ENCODE measurements around the gene TEX29. TPM values are rescaled to one million over a fixed set of nuclear protein-coding genes. Genes with fewer than 3 reads are reported as not detected.

The TEX29 gene
- total and polyA plus RNA-seq, 2 donors (not counting 1 experiment from before 2014, with no cell fraction given), result 0.66 to 0.86 TPM

DNA sequence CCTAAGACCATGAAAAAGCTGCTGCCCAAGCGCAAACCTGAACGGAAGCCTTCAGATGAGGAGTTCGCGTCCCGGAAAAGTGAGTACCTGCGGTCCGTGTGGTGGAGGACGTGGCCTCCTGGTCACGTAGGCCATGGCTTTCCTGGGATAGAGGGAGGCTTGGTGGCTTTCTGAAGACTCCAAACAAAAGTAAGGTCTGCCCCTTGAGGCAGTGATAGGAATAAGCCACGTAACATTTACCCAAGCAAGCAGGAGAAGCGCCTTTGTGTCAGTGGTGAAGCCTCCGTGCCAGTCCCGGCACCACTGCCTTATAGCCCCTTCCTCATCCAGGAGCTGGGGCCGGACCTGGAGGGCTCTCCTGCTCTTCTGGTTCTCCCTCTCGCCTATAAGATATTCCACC lies 34.3 kb upstream of the TEX29 start:
- H3K27me3 ChIP-seq (replicated peaks in 1 of 4; ENCODE audit: control extremely low read depth in 1 of 4, control insufficient read depth in 3 of 4, insufficient read depth in 4 of 4, low read length in 3 of 4), result no peaks in the 10 kb centered on the region
- ATAC-seq (ENCODE audit: low read depth) (no peak), DNase-seq (no peak)
- CTCF ChIA-PET, result no interaction called here
- H3K27ac ChIP-seq (ENCODE audit: low read length in 2 of 2), result no peak overlapping the region
- no peak for TF ChIP-seq EZH2 (IDR thresholded peaks at IDR 0.05; ENCODE audit: borderline replicate concordance, insufficient read depth, low read depth, low read length, poor library complexity, severe bottlenecking)
- TF ChIP-seq, protein P1, sequence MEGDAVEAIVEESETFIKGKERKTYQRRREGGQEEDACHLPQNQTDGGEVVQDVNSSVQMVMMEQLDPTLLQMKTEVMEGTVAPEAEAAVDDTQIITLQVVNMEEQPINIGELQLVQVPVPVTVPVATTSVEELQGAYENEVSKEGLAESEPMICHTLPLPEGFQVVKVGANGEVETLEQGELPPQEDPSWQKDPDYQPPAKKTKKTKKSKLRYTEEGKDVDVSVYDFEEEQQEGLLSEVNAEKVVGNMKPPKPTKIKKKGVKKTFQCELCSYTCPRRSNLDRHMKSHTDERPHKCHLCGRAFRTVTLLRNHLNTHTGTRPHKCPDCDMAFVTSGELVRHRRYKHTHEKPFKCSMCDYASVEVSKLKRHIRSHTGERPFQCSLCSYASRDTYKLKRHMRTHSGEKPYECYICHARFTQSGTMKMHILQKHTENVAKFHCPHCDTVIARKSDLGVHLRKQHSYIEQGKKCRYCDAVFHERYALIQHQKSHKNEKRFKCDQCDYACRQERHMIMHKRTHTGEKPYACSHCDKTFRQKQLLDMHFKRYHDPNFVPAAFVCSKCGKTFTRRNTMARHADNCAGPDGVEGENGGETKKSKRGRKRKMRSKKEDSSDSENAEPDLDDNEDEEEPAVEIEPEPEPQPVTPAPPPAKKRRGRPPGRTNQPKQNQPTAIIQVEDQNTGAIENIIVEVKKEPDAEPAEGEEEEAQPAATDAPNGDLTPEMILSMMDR (IDR thresholded peaks at IDR 0.05), result no peak
- POLR2A ChIA-PET, result no interaction called here
- H3K79me2 ChIP-seq (ENCODE audit: control insufficient read depth, insufficient read depth, low read length), result no peaks in the 10 kb centered on the region
- H3K4me1 ChIP-seq (ENCODE audit: control insufficient read depth in 2 of 2, insufficient read depth in 2 of 2, low read length in 2 of 2), result no peaks in the 10 kb centered on the region
- H3K9ac ChIP-seq (ENCODE audit: low read length), result no peak overlapping the region
- Mint-ChIP-seq H3K27ac (no peak overlapping the region), H3K4me3 (no peak overlapping the region), H3K27me3 (no peaks in the 10 kb centered on the region), H3K4me1 (no peaks in the 10 kb centered on the region), H3K9me3 (ENCODE audit: insufficient read depth) (no peaks in the 10 kb centered on the region)
- peaks cover 16 to 92% of the 10 kb centered on the region in 2 experiments for H3K36me3 ChIP-seq (replicated peaks in 1 of 2; ENCODE audit: control extremely low read depth in 1 of 2, control insufficient read depth in 1 of 2, extremely low read depth in 1 of 2, insufficient read depth in 2 of 2, low read length in 1 of 2)
- intact Hi-C loops (cut with micrococcal nuclease), result no loop called here
- H3K4me3 ChIP-seq (ENCODE audit: control extremely low read depth in 1 of 5, extremely low read depth in 1 of 5, insufficient read depth in 1 of 5, low read depth in 2 of 5, low read length in 4 of 5), result no peak overlapping the region
- H2AFZ ChIP-seq (ENCODE audit: insufficient read depth, low read depth, low read length, poor library complexity, severe bottlenecking), result no peak overlapping the region
- WGBS (ENCODE audit: insufficient coverage), result 91% methylated on average over 15 of the region's 15 CpGs
- H3K9me3 ChIP-seq (ENCODE audit: control extremely low read depth in 1 of 3, control insufficient read depth in 2 of 3, insufficient read depth in 1 of 3, low read length in 2 of 3), result no peaks in the 10 kb centered on the region
- peaks cover 23% of the 10 kb centered on the region for H4K20me1 ChIP-seq (ENCODE audit: control insufficient read depth, insufficient read depth, low read length, poor library complexity, severe bottlenecking)
- H3K4me2 ChIP-seq (replicated peaks; ENCODE audit: low read depth, low read length, poor library complexity, severe bottlenecking), result no peak overlapping the region

DNA sequence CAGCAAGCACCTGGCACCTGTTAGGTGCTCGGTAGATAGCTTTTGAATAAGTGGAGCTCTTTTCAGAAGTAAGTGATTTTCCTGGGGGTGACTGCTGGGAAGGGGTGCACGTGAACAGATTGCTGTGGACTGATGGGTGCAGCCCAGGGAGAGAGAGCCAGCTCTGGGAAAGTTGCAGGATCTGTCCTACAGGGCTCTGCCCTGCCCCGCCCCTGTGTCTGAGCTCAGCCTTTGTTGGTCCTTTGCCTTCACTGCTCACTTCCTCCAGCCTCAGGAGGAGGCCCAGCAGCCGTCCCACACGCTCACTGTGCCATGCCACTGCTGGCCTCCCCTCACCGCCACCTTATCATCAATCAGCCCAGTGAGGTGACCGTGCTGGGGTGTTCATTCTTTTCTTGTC lies 33.7 kb upstream of the TEX29 start:
- Histone ChIP-seq H3K27me3 (replicated peaks in 1 of 4; ENCODE audit: control extremely low read depth in 1 of 4, control insufficient read depth in 3 of 4, insufficient read depth in 4 of 4, low read length in 3 of 4) (no peaks in the 10 kb centered on the region), H3K4me1 (ENCODE audit: control insufficient read depth in 2 of 2, insufficient read depth in 2 of 2, low read length in 2 of 2) (no peaks in the 10 kb centered on the region), H4K20me1 (ENCODE audit: control insufficient read depth, insufficient read depth, low read length, poor library complexity, severe bottlenecking) (peaks cover 23% of the 10 kb centered on the region), H3K4me3 (ENCODE audit: control extremely low read depth in 1 of 5, extremely low read depth in 1 of 5, insufficient read depth in 1 of 5, low read depth in 2 of 5, low read length in 4 of 5) (no peak overlapping the region), H3K36me3 (replicated peaks in 1 of 2; ENCODE audit: control extremely low read depth in 1 of 2, control insufficient read depth in 1 of 2, extremely low read depth in 1 of 2, insufficient read depth in 2 of 2, low read length in 1 of 2) (peaks cover 12 to 92% of the 10 kb centered on the region in 2 experiments), H3K79me2 (ENCODE audit: control insufficient read depth, insufficient read depth, low read length) (no peaks in the 10 kb centered on the region), H3K9ac (ENCODE audit: low read length) (no peak overlapping the region), H3K9me3 (ENCODE audit: control extremely low read depth in 1 of 3, control insufficient read depth in 2 of 3, insufficient read depth in 1 of 3, low read length in 2 of 3) (no peaks in the 10 kb centered on the region), H2AFZ (ENCODE audit: insufficient read depth, low read depth, low read length, poor library complexity, severe bottlenecking) (no peak overlapping the region), H3K27ac (ENCODE audit: low read length in 2 of 2) (no peak overlapping the region), H3K4me2 (replicated peaks; ENCODE audit: low read depth, low read length, poor library complexity, severe bottlenecking) (no peak overlapping the region)
- Mint-ChIP-seq H3K27ac (no peak overlapping the region), H3K4me3 (no peak overlapping the region), H3K4me1 (no peaks in the 10 kb centered on the region), H3K27me3 (no peaks in the 10 kb centered on the region), H3K9me3 (ENCODE audit: insufficient read depth) (no peaks in the 10 kb centered on the region)
- no peak for TF ChIP-seq EZH2 (IDR thresholded peaks at IDR 0.05; ENCODE audit: borderline replicate concordance, insufficient read depth, low read depth, low read length, poor library complexity, severe bottlenecking)
- TF ChIP-seq, protein P1 (IDR thresholded peaks at IDR 0.05), result no peak
- ATAC-seq (ENCODE audit: low read depth), result no peak
- intact Hi-C loops (cut with micrococcal nuclease), result no loop called here
- WGBS (ENCODE audit: insufficient coverage), result 98% methylated on average over 5 of the region's 7 CpGs
- ChIA-PET POLR2A (no interaction called here), CTCF (no interaction called here)
- DNase-seq, result no peak
